ENCODE measurements around the gene KCNQ1OT1. TPM values are rescaled to one million over a fixed set of nuclear protein-coding genes. Genes with fewer than 3 reads are reported as not detected.

Gene KCNQ1OT1
- polyA plus RNA-seq, 1 of the 3 experiments (the other 2 are of a cell fraction), result 0.03 TPM

DNA sequence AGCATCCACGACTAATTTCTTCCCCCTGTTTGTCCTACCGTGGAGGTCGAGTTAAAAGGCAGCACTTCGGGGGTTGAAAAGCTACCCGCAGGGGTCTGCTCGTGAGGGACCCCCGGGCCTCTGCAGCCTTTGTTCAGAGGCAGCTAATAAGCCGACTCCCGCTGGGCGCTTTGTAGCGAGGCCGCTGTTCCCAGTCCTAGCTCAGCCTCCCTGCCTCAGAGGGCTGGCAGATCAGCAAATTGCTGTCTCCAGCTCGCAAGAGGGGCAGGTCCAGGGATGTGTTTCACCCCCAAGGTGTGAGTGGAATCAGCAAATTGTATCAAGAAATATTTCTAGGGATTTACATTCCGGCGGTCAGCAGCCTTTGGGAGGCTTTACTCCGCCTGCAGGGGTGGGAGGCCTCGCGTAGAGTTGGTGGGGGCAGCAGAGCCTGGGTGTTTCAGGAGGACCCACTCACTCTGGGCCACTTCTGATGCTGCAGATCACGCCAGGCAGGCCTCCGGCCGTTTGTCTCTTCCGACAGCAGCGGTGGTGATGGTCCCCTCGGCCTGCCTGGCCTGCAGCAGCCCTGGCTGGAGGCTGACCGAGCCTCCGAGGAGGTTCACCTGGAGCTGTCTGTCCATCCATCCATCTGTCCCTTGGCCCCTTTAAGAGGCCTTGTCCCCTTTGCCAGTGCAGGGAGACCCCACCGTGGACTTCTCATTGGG, 21.6 kb upstream of the KCNQ1OT1 start:
- ChIA-PET CTCF (interaction anchor here (0.9 kb wide), 1 partner anchor 16 kb away, joined by 5 read pairs; no protein-coding TSS in a partner anchor), POLR2A (no interaction called here)
- H3K79me2 ChIP-seq (ENCODE audit: insufficient read depth), result no peaks in the 10 kb centered on the region
- no peak overlapping the region for H3K27ac ChIP-seq (ENCODE audit: low read depth in 2 of 2, low read length in 1 of 2)
- no peaks in the 10 kb centered on the region for H3K9me2 ChIP-seq
- no peaks in the 10 kb centered on the region for H4K20me1 ChIP-seq (ENCODE audit: insufficient read depth)
- no peaks in the 10 kb centered on the region for H3K27me3 ChIP-seq (ENCODE audit: insufficient read depth)
- H3K4me3 ChIP-seq (ENCODE audit: low read depth in 2 of 2, low read length in 1 of 2), result no peak overlapping the region
- H3K4me1 ChIP-seq (ENCODE audit: control insufficient read depth in 1 of 2, insufficient read depth in 2 of 2, low read depth in 1 of 2, low read length in 1 of 2), result peaks cover 0 to 32% of the 10 kb centered on the region in 2 experiments; a peak in 1 of 4 replicates
- H3K4me2 ChIP-seq, result no peak overlapping the region
- H2AFZ ChIP-seq (ENCODE audit: low read depth), result no peak overlapping the region
- no peak overlapping the region for H3K9ac ChIP-seq
- no peak for DNase-seq
- TF ChIP-seq CHD2 (IDR thresholded peaks at IDR 0.05; ENCODE audit: low read length, partially characterized antibody), result no peak
- no peak for TF ChIP-seq MEF2A (IDR thresholded peaks at IDR 0.05; ENCODE audit: borderline replicate concordance, low read depth)
- TF ChIP-seq, protein P1, sequence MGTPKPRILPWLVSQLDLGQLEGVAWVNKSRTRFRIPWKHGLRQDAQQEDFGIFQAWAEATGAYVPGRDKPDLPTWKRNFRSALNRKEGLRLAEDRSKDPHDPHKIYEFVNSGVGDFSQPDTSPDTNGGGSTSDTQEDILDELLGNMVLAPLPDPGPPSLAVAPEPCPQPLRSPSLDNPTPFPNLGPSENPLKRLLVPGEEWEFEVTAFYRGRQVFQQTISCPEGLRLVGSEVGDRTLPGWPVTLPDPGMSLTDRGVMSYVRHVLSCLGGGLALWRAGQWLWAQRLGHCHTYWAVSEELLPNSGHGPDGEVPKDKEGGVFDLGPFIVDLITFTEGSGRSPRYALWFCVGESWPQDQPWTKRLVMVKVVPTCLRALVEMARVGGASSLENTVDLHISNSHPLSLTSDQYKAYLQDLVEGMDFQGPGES (IDR thresholded peaks at IDR 0.05; ENCODE audit: low read depth, low read length), result no peak
- TF ChIP-seq RAD21 (IDR thresholded peaks at IDR 0.05; ENCODE audit: low read length), result no peak
- TF ChIP-seq YY1 (IDR thresholded peaks at IDR 0.05; ENCODE audit: low read depth), result no peak
- TF ChIP-seq, protein P2, sequence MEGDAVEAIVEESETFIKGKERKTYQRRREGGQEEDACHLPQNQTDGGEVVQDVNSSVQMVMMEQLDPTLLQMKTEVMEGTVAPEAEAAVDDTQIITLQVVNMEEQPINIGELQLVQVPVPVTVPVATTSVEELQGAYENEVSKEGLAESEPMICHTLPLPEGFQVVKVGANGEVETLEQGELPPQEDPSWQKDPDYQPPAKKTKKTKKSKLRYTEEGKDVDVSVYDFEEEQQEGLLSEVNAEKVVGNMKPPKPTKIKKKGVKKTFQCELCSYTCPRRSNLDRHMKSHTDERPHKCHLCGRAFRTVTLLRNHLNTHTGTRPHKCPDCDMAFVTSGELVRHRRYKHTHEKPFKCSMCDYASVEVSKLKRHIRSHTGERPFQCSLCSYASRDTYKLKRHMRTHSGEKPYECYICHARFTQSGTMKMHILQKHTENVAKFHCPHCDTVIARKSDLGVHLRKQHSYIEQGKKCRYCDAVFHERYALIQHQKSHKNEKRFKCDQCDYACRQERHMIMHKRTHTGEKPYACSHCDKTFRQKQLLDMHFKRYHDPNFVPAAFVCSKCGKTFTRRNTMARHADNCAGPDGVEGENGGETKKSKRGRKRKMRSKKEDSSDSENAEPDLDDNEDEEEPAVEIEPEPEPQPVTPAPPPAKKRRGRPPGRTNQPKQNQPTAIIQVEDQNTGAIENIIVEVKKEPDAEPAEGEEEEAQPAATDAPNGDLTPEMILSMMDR (IDR thresholded peaks at IDR 0.05), result no peak
- TF ChIP-seq EP300 (IDR thresholded peaks at IDR 0.05; ENCODE audit: borderline replicate concordance in 1 of 2, low read depth in 1 of 2, low read length in 1 of 2), result no peak
- WGBS (ENCODE audit: low lambda C conversion rate), result 71% methylated on average over 15 of the region's 27 CpGs
- H3K9me3 ChIP-seq, result no peaks in the 10 kb centered on the region
- H3F3A ChIP-seq (replicated peaks; ENCODE audit: insufficient read depth), result no peaks in the 10 kb centered on the region
- no peaks in the 10 kb centered on the region for H3K36me3 ChIP-seq (replicated peaks in 1 of 2; ENCODE audit: control insufficient read depth in 1 of 2, insufficient read depth in 2 of 2, low read length in 1 of 2)

DNA sequence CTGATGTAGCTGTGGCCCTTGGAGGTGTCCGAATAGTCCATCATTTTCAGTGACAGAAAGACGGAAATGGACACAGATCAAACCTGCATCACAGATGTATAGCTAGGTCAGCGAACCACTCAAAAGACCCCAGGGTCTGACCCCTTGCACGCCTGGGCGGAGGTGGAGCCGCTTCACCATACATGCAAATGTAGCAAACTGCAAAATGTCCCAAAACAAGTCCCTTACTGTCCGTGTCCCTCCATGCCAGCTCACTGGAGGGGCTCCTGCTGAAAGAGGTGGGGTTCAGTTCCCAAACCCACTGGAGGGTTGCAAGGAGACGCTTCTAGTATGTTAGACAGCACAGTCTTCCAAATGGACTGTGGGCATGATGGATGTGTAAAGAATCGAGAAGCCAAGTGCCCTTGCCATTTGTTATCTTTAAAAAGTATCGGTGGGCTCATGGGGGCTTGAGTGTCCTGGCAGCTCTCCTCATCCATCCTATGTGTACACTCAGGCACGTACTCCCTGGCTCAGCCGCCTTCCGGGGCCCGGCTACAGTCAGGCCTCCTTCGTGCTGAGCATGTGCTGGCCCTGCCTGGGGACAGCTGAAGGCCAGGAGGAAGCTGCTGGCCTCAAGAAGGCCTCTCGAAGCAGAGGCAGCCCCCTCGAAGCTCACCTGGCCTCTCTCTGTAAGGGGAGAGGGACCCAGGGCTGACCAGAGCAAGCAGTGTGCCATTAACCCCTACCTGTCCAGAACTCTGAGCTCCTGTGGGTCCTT, 20.2 kb upstream of the KCNQ1OT1 start:
- Histone ChIP-seq H4K20me1 (ENCODE audit: insufficient read depth) (no peaks in the 10 kb centered on the region), H2AFZ (ENCODE audit: low read depth) (no peak overlapping the region), H3K9me2 (no peaks in the 10 kb centered on the region), H3K9me3 (no peaks in the 10 kb centered on the region), H3K9ac (no peak overlapping the region), H3K27me3 (ENCODE audit: insufficient read depth) (no peaks in the 10 kb centered on the region), H3F3A (replicated peaks; ENCODE audit: insufficient read depth) (no peaks in the 10 kb centered on the region), H3K79me2 (ENCODE audit: insufficient read depth) (no peaks in the 10 kb centered on the region), H3K27ac (ENCODE audit: low read depth in 2 of 2, low read length in 1 of 2) (no peak overlapping the region), H3K4me2 (no peak overlapping the region), H3K36me3 (replicated peaks in 1 of 2; ENCODE audit: control insufficient read depth in 1 of 2, insufficient read depth in 2 of 2, low read length in 1 of 2) (no peaks in the 10 kb centered on the region), H3K4me1 (ENCODE audit: control insufficient read depth in 1 of 2, insufficient read depth in 2 of 2, low read depth in 1 of 2, low read length in 1 of 2) (peaks cover 0 to 39% of the 10 kb centered on the region in 2 experiments; a peak in 1 of 4 replicates), H3K4me3 (ENCODE audit: low read depth in 2 of 2, low read length in 1 of 2) (no peak overlapping the region)
- ChIA-PET CTCF (interaction anchor here (0.6 to 1.5 kb wide), 2 partner anchors 9 to 12 kb away, joined by 3 to 5 read pairs; no protein-coding TSS in a partner anchor), POLR2A (no interaction called here)
- DNase-seq, result no peak
- WGBS (ENCODE audit: low lambda C conversion rate), result 57% methylated on average over 16 of the region's 17 CpGs
- TF ChIP-seq CHD2 (IDR thresholded peaks at IDR 0.05; ENCODE audit: low read length, partially characterized antibody) (no peak), MEF2A (IDR thresholded peaks at IDR 0.05; ENCODE audit: borderline replicate concordance, low read depth) (no peak), EP300 (IDR thresholded peaks at IDR 0.05; ENCODE audit: borderline replicate concordance in 1 of 2, low read depth in 1 of 2, low read length in 1 of 2) (no peak), RCOR1 (IDR thresholded peaks at IDR 0.05; ENCODE audit: low read length) (no peak), FOXM1 (IDR thresholded peaks at IDR 0.05; ENCODE audit: low read depth) (no peak), RFX5 (IDR thresholded peaks at IDR 0.05; ENCODE audit: low read length) (no peak), RAD21 (IDR thresholded peaks at IDR 0.05; ENCODE audit: low read length) (no peak), NRF1 (IDR thresholded peaks at IDR 0.05; ENCODE audit: low read depth, low read length) (no peak), SIN3A (IDR thresholded peaks at IDR 0.05; ENCODE audit: borderline replicate concordance, low read depth, low read length) (no peak), GATA2 (CRISPR knock-in tag; IDR thresholded peaks at IDR 0.05) (no peak)
- TF ChIP-seq, protein P2 (IDR thresholded peaks at IDR 0.05), result no peak
- TF ChIP-seq, protein P1 (IDR thresholded peaks at IDR 0.05; ENCODE audit: low read depth, low read length), result no peak
- TF ChIP-seq, protein P3, sequence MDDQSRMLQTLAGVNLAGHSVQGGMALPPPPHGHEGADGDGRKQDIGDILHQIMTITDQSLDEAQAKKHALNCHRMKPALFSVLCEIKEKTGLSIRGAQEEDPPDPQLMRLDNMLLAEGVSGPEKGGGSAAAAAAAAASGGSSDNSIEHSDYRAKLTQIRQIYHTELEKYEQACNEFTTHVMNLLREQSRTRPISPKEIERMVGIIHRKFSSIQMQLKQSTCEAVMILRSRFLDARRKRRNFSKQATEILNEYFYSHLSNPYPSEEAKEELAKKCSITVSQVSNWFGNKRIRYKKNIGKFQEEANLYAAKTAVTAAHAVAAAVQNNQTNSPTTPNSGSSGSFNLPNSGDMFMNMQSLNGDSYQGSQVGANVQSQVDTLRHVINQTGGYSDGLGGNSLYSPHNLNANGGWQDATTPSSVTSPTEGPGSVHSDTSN (IDR thresholded peaks at IDR 0.05), result no peak
- TF ChIP-seq, protein P4, sequence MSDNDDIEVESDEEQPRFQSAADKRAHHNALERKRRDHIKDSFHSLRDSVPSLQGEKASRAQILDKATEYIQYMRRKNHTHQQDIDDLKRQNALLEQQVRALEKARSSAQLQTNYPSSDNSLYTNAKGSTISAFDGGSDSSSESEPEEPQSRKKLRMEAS (IDR thresholded peaks at IDR 0.05; ENCODE audit: low read depth), result no peak

Measured in SK-N-SH (cell line).